GM12874 (cell line): Measurements from ENCODE around the gene CKMT1A.

ENCODE experiments used
- TF ChIP-seq, protein P1 (sequence below): IDR thresholded peaks from 2 replicates; pipeline ENCODE4 v1.5.1; 2011; ENCODE audit warnings: low read depth, mild to moderate bottlenecking, control low read depth, low read length, moderate library complexity; ENCODE audit not compliant: insufficient read depth

Gene CKMT1A

DNA sequence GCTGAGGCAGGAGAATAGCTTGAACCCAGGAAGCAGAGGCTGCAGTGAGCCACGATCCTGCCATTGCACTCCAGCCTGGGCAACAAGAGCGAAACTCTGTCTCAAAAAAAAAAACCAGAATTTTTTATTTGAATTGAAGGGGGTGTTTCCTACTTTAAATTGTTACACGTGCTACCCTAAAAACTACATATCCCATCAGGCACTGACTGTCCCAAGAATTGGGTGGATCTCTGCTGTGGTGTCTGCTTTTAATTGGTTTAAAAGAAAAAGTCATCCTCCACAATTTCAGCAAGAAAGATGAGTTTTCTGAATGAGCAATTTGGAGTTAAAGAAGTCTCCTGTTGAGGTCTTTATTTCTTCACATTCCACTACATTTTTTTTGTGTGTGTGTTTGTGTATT is 54.7 kb downstream of the CKMT1A start:
- TF ChIP-seq, protein P1, sequence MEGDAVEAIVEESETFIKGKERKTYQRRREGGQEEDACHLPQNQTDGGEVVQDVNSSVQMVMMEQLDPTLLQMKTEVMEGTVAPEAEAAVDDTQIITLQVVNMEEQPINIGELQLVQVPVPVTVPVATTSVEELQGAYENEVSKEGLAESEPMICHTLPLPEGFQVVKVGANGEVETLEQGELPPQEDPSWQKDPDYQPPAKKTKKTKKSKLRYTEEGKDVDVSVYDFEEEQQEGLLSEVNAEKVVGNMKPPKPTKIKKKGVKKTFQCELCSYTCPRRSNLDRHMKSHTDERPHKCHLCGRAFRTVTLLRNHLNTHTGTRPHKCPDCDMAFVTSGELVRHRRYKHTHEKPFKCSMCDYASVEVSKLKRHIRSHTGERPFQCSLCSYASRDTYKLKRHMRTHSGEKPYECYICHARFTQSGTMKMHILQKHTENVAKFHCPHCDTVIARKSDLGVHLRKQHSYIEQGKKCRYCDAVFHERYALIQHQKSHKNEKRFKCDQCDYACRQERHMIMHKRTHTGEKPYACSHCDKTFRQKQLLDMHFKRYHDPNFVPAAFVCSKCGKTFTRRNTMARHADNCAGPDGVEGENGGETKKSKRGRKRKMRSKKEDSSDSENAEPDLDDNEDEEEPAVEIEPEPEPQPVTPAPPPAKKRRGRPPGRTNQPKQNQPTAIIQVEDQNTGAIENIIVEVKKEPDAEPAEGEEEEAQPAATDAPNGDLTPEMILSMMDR, result no peak
